PC-9 (cell line): ENCODE results near the gene DLGAP3. TPM values are rescaled to one million over a fixed set of nuclear protein-coding genes. Genes with fewer than 3 reads are reported as not detected.

Experiments
- BruUV-seq: library from RNA; stranded (reverse); fragments of 400-500 nt; replicated peaks from 2 replicates; lab custom pipeline; 2021; lab: Mats Ljungman, UMichigan
- CTCF ChIA-PET: fragments of 300-600 bp; sonication (Branson Sonifier 250); formaldehyde crosslinking; loops from one replicate; lab custom pipeline; 2022; ENCODE audit warnings: antibody characterized with exemption; lab: Charles Lee
- POLR2A ChIA-PET: fragments of 300-600 bp; sonication (Branson Sonifier 250); formaldehyde crosslinking; loops from one replicate; lab custom pipeline; 2022; ENCODE audit warnings: antibody characterized with exemption; ENCODE audit not compliant: unreplicated experiment; lab: Charles Lee
- DNase-seq, 2 experiments: peaks; one replicate each; pipeline versions ENCODE4 v3.0.0 to v3.0.0-alpha.2; 2015 to 2022; ENCODE audit warnings: mixed read lengths in 1 of 2
- H2AFZ ChIP-seq: fragments of 200-600 bp; sonication (generic); 2 replicates; pipeline ENCODE4 v1.8.1; 2017; ENCODE audit warnings: antibody characterized with exemption
- H3F3A ChIP-seq: fragments of 200-600 bp; sonication (generic); 2 replicates; pipeline ENCODE4 v1.8.1; 2017; ENCODE audit warnings: antibody characterized with exemption, mild to moderate bottlenecking, low read depth; ENCODE audit not compliant: insufficient read depth
- H3K27ac ChIP-seq: fragments of 200-600 bp; sonication (generic); 2 replicates; pipeline ENCODE4 v1.6.1; 2016; ENCODE audit warnings: mixed run types
- H3K27me3 ChIP-seq: fragments of 200-600 bp; sonication (generic); 2 replicates; pipeline ENCODE4 v1.6.1; 2016; ENCODE audit warnings: low read depth, mixed run types; ENCODE audit not compliant: insufficient read depth
- H3K36me3 ChIP-seq: fragments of 200-600 bp; sonication (generic); 2 replicates; pipeline ENCODE4 v1.6.1; 2016; ENCODE audit warnings: low read depth, mixed run types
- H3K4me1 ChIP-seq: fragments of 200-600 bp; sonication (generic); replicated peaks from 2 replicates; pipeline ENCODE4 v1.6.1; 2016; ENCODE audit warnings: mixed run types; ENCODE audit not compliant: insufficient read depth
- H3K4me2 ChIP-seq: fragments of 200-600 bp; sonication (generic); 2 replicates; pipeline ENCODE4 v1.6.1; 2017; ENCODE audit warnings: mixed run types
- H3K4me3 ChIP-seq: fragments of 200-600 bp; sonication (generic); 2 replicates; pipeline ENCODE4 v1.6.1; 2016; ENCODE audit warnings: mixed run types
- H3K79me2 ChIP-seq: fragments of 200-600 bp; sonication (generic); 2 replicates; pipeline ENCODE4 v1.6.1; 2017; ENCODE audit warnings: low read depth, mixed run types
- H3K9me2 ChIP-seq: fragments of 200-600 bp; sonication (generic); 2 replicates; pipeline ENCODE4 v1.8.1; 2017; ENCODE audit warnings: mild to moderate bottlenecking; ENCODE audit not compliant: insufficient read depth
- H3K9me3 ChIP-seq: fragments of 200-600 bp; sonication (generic); 2 replicates; pipeline ENCODE4 v1.8.1; 2016; ENCODE audit warnings: low read depth; ENCODE audit not compliant: insufficient read depth
- H4K20me1 ChIP-seq: fragments of 200-600 bp; sonication (generic); 2 replicates; pipeline ENCODE4 v1.8.1; 2017; ENCODE audit not compliant: insufficient read depth
- EZH2 ChIP-seq: fragments of 200-600 bp; sonication (generic); IDR thresholded peaks from 2 replicates; pipeline ENCODE4 v1.8.0; 2017; ENCODE audit warnings: antibody characterized with exemption, low read depth
- intact Hi-C: fragments of 100-400 bp; cut with micrococcal nuclease; formaldehyde crosslinking; loops from one replicate; pipeline ENCODE4 v1.10.0; 2022; ENCODE audit not compliant: unreplicated experiment
- total RNA-seq: library from RNA; stranded (reverse); gene quantifications from 2 replicates; pipeline ENCODE4 v1.2.3, GENCODE V29; 2021
- TF ChIP-seq, protein P1 (sequence below): fragments of 200-600 bp; sonication (generic); conservative IDR thresholded peaks from 2 replicates; pipeline ENCODE4 v1.6.1; 2017; ENCODE audit warnings: mixed run types, antibody characterized with exemption, mild to moderate bottlenecking, moderate library complexity

The DLGAP3 gene
- total RNA-seq, 1 experiment from 2014 or later, result not detected

DNA sequence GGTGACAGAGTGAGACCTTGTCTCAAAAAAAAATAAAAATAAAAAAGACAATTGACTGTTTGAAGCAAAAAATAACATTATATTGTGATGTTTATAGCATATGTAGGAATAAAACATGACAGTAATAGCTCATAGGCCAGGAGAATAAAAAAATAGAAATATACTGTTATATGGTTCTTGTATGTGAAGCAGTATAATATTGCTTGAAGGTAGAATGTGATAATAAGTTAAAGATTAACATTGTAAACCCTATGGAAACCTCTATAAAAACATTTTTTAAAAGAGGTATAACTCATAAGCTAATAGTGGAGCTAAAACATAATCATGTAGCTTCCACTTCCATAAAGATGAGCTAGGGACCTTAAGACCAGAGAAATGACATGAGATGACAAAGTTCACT lies 113.1 kb downstream of the DLGAP3 start:
- H3K27ac ChIP-seq, result no peak overlapping the region
- no peaks in the 10 kb centered on the region for H3K36me3 ChIP-seq
- no peaks in the 10 kb centered on the region for H3K4me1 ChIP-seq
- no TSS peak for BruUV-seq
- H3K9me2 ChIP-seq, result no peaks in the 10 kb centered on the region
- no peak overlapping the region for H3K4me3 ChIP-seq
- H3K27me3 ChIP-seq, result no peaks in the 10 kb centered on the region
- DNase-seq, result no peak
- H3K4me2 ChIP-seq, result no peak overlapping the region
- no peaks in the 10 kb centered on the region for H4K20me1 ChIP-seq
- no peak overlapping the region for H2AFZ ChIP-seq
- ChIA-PET POLR2A (no interaction called here), CTCF (no interaction called here)
- H3K9me3 ChIP-seq, result no peaks in the 10 kb centered on the region
- TF ChIP-seq, protein P1, sequence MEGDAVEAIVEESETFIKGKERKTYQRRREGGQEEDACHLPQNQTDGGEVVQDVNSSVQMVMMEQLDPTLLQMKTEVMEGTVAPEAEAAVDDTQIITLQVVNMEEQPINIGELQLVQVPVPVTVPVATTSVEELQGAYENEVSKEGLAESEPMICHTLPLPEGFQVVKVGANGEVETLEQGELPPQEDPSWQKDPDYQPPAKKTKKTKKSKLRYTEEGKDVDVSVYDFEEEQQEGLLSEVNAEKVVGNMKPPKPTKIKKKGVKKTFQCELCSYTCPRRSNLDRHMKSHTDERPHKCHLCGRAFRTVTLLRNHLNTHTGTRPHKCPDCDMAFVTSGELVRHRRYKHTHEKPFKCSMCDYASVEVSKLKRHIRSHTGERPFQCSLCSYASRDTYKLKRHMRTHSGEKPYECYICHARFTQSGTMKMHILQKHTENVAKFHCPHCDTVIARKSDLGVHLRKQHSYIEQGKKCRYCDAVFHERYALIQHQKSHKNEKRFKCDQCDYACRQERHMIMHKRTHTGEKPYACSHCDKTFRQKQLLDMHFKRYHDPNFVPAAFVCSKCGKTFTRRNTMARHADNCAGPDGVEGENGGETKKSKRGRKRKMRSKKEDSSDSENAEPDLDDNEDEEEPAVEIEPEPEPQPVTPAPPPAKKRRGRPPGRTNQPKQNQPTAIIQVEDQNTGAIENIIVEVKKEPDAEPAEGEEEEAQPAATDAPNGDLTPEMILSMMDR, result no peak
- TF ChIP-seq EZH2, result no peak
- intact Hi-C loops, result no loop called here
- H3K79me2 ChIP-seq, result no peaks in the 10 kb centered on the region
- H3F3A ChIP-seq, result no peaks in the 10 kb centered on the region

Other genes starting within 250 kb of the DLGAP3 start
- 18.1 and 20.0 TPM in 2 replicates for gene GJB5, start 174.6 kb downstream of the DLGAP3 start, total RNA-seq
- gene GJB4, start 169.9 kb downstream of the DLGAP3 start, total RNA-seq, result 5.4 and 5.8 TPM in 2 replicates
- gene GJB3, start 148.4 kb downstream of the DLGAP3 start, total RNA-seq, result 58.6 and 63.0 TPM in 2 replicates
- not detected in 2 replicates for gene GJA4, start 136.7 kb downstream of the DLGAP3 start, total RNA-seq
- gene SMIM12, start 69.9 kb downstream of the DLGAP3 start, total RNA-seq, result 17.4 and 19.3 TPM in 2 replicates
- gene TMEM35B, start 55.7 kb upstream of the DLGAP3 start, total RNA-seq, result 39.8 and 41.7 TPM in 2 replicates
- 17.2 and 18.8 TPM in 2 replicates for gene ZMYM6, start 102.3 kb upstream of the DLGAP3 start, total RNA-seq
- gene ZMYM1, start 149.7 kb upstream of the DLGAP3 start, total RNA-seq, result 31.9 and 49.7 TPM in 2 replicates